SH-SY5Y (cell line): ENCODE data around the gene TIAL1.

Experiments used
- GATA2 ChIP-seq: IDR thresholded peaks from 2 replicates; pipeline ENCODE4 v1.6.1; 2011; ENCODE audit warnings: mild to moderate bottlenecking, low read depth, low read length
- GATA3 ChIP-seq: IDR thresholded peaks from 2 replicates; pipeline ENCODE4 v1.6.1; 2011; ENCODE audit warnings: low read depth, mild to moderate bottlenecking, low read length, moderate library complexity

GRCh38 chr10:119539359-119539825 is 57.4 kb downstream of the TIAL1 start:
- TF ChIP-seq GATA2: no peak
- TF ChIP-seq GATA3: no peak
